Mammary epithelial cell (primary cell): ENCODE results near the gene ASPDH.

Experiments used
- CTCF ChIP-seq, 2 donors: IDR thresholded peaks in 1 of 2; conservative IDR thresholded peaks in 1 of 2; 2 replicates each; pipeline ENCODE4 v1.5.1; 2011 to 2012; ENCODE audit warnings: inconsistent platforms in 2 of 2, low read length in 2 of 2, mild to moderate bottlenecking in 2 of 2, control low read depth in 1 of 2, low read depth in 1 of 2; ENCODE audit not compliant: insufficient read depth in 1 of 2; ENCODE audit errors: extremely low read depth in 1 of 2
- EZH2 ChIP-seq: IDR thresholded peaks from 2 replicates; pipeline ENCODE4 v1.6.1; 2012; ENCODE audit warnings: low read length, inconsistent platforms, borderline replicate concordance

GRCh38 chr19:50494186-50495019 lies 19.3 kb downstream of the ASPDH start:
- no peak for TF ChIP-seq CTCF (conservative IDR thresholded peaks at IDR 0.05 in 1 of 2, IDR thresholded peaks at IDR 0.05 in 1 of 2; ENCODE audit: extremely low read depth in 1 of 2, insufficient read depth in 1 of 2, low read depth in 1 of 2, low read length in 2 of 2)
- TF ChIP-seq EZH2: no peak
